HepG2 (cell line): ENCODE measurements around the gene RBM23. TPM values are rescaled to one million over a fixed set of nuclear protein-coding genes. Genes with fewer than 3 reads are reported as not detected.

Experiments used
- ATAC-seq: fragments of 200-7000 bp; cut with Tn5 transposase; 3 replicates; pipeline ENCODE4 v1.9.1; 2020; ENCODE audit warnings: mild to moderate bottlenecking, moderate library complexity
- BruUV-seq: library from RNA; stranded (reverse); fragments of 400-500 nt; replicated peaks from 2 replicates; lab custom pipeline; 2021; lab: Mats Ljungman, UMichigan
- CTCF ChIA-PET: fragments of 300-600 bp; formaldehyde crosslinking; extraction: SDS; loops from one replicate; lab custom pipeline; 2021; ENCODE audit warnings: low total read pairs, inconsistent platforms, low intra/inter-chr PET ratio; lab: Yijun Ruan, JAX
- POLR2A ChIA-PET: fragments of 350-600 bp; sonication (Branson Sonifier 250); formaldehyde crosslinking; loops from one replicate; lab custom pipeline; 2020; ENCODE audit warnings: antibody characterized with exemption, inconsistent platforms; lab: Yijun Ruan, JAX
- DNase-seq: peaks from one replicate; pipeline ENCODE4 v3.0.0-alpha.2; 2015; ENCODE audit warnings: low spot score
- FAIRE-seq: peaks from 3 replicates; lab custom pipeline; 2011; peaks lifted over from hg19 to GRCh38; lab: Jason Lieb, UNC
- H2AFZ ChIP-seq: one replicate; pipeline ENCODE4 v1.6.1; 2011; ENCODE audit warnings: low read length, inconsistent platforms
- H3K27ac ChIP-seq: fragments of 300-600 bp; 3 replicates; pipeline ENCODE4 v1.8.0; 2011; ENCODE audit warnings: mixed run types, mild to moderate bottlenecking, mixed read lengths, low read length, inconsistent platforms; ENCODE audit not compliant: insufficient read depth; ENCODE audit errors: extremely low read length
- H3K27me3 ChIP-seq, 2 experiments: fragments of 200-600 bp in 1 of 2; 2 replicates in 1 of 2; 3 replicates in 1 of 2; pipeline versions ENCODE4 v1.6.0 to v1.8.0; 2011; ENCODE audit warnings: low read length in 2 of 2, mild to moderate bottlenecking in 2 of 2, moderate library complexity in 2 of 2, inconsistent platforms in 1 of 2; ENCODE audit not compliant: insufficient read depth in 2 of 2, control insufficient read depth in 1 of 2
- H3K36me3 ChIP-seq, 2 experiments: fragments of 200-600 bp in 1 of 2; replicated peaks in 1 of 2; 2 replicates in 1 of 2; 3 replicates in 1 of 2; pipeline versions ENCODE4 v1.5.1 to v1.8.0; 2011; ENCODE audit warnings: low read length in 2 of 2, inconsistent platforms in 1 of 2; ENCODE audit not compliant: insufficient read depth in 2 of 2, control insufficient read depth in 1 of 2
- H3K4me1 ChIP-seq: 2 replicates; pipeline ENCODE4 v1.5.1; 2012; ENCODE audit warnings: low read length, inconsistent platforms; ENCODE audit not compliant: insufficient read depth
- H3K4me2 ChIP-seq: 2 replicates; pipeline ENCODE4 v1.6.0; 2011; ENCODE audit warnings: low read depth, low read length, inconsistent platforms
- H3K4me3 ChIP-seq, 3 experiments: fragments of 200-600 bp in 1 of 3; sonication (generic), shearing (Covaris generic) in 1 of 3; replicated peaks in 1 of 3; 2 replicates each; pipeline ENCODE4 v1.5.1; 2011 to 2016; ENCODE audit warnings: low read length in 3 of 3, inconsistent platforms in 2 of 3, low read depth in 2 of 3, mild to moderate bottlenecking in 2 of 3, control low read depth in 1 of 3, mixed read lengths in 1 of 3; ENCODE audit not compliant: insufficient read depth in 1 of 3
- H3K79me2 ChIP-seq: one replicate; pipeline ENCODE4 v1.6.1; 2011; ENCODE audit warnings: low read length, inconsistent platforms; ENCODE audit not compliant: insufficient read depth
- H3K9ac ChIP-seq: 2 replicates; pipeline ENCODE4 v1.6.0; 2011; ENCODE audit warnings: mild to moderate bottlenecking, low read depth, low read length, inconsistent platforms; ENCODE audit not compliant: insufficient read depth
- H3K9me3 ChIP-seq: 2 replicates; pipeline ENCODE4 v1.5.1; 2012; ENCODE audit warnings: mild to moderate bottlenecking, low read length
- H4K20me1 ChIP-seq: 2 replicates; pipeline ENCODE4 v1.6.0; 2011; ENCODE audit warnings: inconsistent platforms, mild to moderate bottlenecking, low read length, moderate library complexity; ENCODE audit not compliant: insufficient read depth
- ASH2L ChIP-seq: fragments of 300-600, 200-600 bp; sonication (generic); IDR thresholded peaks from 2 replicates; pipeline ENCODE4 v1.7.0; 2017; ENCODE audit warnings: low read depth, mild to moderate bottlenecking, moderate library complexity, mixed read lengths, low read length; ENCODE audit not compliant: insufficient read length
- ELF3 ChIP-seq: IDR thresholded peaks from 2 replicates; pipeline ENCODE4 v1.6.1; 2016; ENCODE audit warnings: missing genetic modification reagents, missing compliant biosample characterization
- GTF2F1 ChIP-seq: fragments of 150-350 bp; IDR thresholded peaks from 2 replicates; pipeline ENCODE4 v1.6.1; 2014; ENCODE audit warnings: low read length
- HDAC6 ChIP-seq: fragments of 200-600 bp; sonication (generic); IDR thresholded peaks from 2 replicates; pipeline ENCODE4 v1.7.0; 2017; ENCODE audit warnings: mild to moderate bottlenecking, antibody characterized with exemption, low read length, low read depth
- JARID2 ChIP-seq: sonication (generic); formaldehyde crosslinking; IDR thresholded peaks from 2 replicates; pipeline ENCODE4 v1.8.1; 2023; ENCODE audit warnings: missing genetic modification reagents, inconsistent platforms; ENCODE audit not compliant: insufficient replicate concordance
- KLF11 ChIP-seq: IDR thresholded peaks from 2 replicates; pipeline ENCODE4 v1.6.1; 2016; ENCODE audit warnings: missing compliant biosample characterization
- NFATC3 ChIP-seq: sonication (generic); formaldehyde crosslinking; IDR thresholded peaks from 2 replicates; pipeline ENCODE4 v1.5.1; 2020; ENCODE audit warnings: mild to moderate bottlenecking, missing genetic modification reagents
- NFIB ChIP-seq: sonication (generic); formaldehyde crosslinking; IDR thresholded peaks from 2 replicates; pipeline ENCODE4 v1.9.0; 2021; ENCODE audit warnings: missing genetic modification reagents, mild to moderate bottlenecking, borderline replicate concordance
- PRMT3 ChIP-seq: sonication (generic); formaldehyde crosslinking; IDR thresholded peaks from 2 replicates; pipeline ENCODE4 v1.8.1; 2022; ENCODE audit warnings: low read depth, mild to moderate bottlenecking, moderate library complexity, missing genetic modification reagents, borderline replicate concordance
- RAD51 ChIP-seq: fragments of 450-650 bp; IDR thresholded peaks from 2 replicates; pipeline ENCODE4 v1.6.1; 2016; ENCODE audit warnings: borderline replicate concordance
- SAFB2 ChIP-seq: sonication (generic); formaldehyde crosslinking; IDR thresholded peaks from 2 replicates; pipeline ENCODE4 v1.5.1; 2020; ENCODE audit warnings: missing genetic modification reagents, low read depth, mild to moderate bottlenecking, borderline replicate concordance
- SALL2 ChIP-seq: sonication (generic); formaldehyde crosslinking; IDR thresholded peaks from 2 replicates; pipeline ENCODE4 v1.8.1; 2023; ENCODE audit warnings: mild to moderate bottlenecking, missing genetic modification reagents, inconsistent platforms
- SIX4 ChIP-seq: sonication (generic); formaldehyde crosslinking; IDR thresholded peaks from 2 replicates; pipeline ENCODE4 v1.4.0; 2020; ENCODE audit warnings: missing genetic modification reagents
- U2AF2 ChIP-seq: fragments of 200-400 bp; formaldehyde crosslinking; IDR thresholded peaks from 2 replicates; pipeline ENCODE4 v1.6.1; 2017; ENCODE audit warnings: low read depth, mild to moderate bottlenecking, low read length
- XBP1 ChIP-seq: sonication (generic); formaldehyde crosslinking; IDR thresholded peaks from 2 replicates; pipeline ENCODE4 v1.5.0; 2020; ENCODE audit warnings: missing genetic modification reagents
- ZNF12 ChIP-seq: sonication (generic); formaldehyde crosslinking; IDR thresholded peaks from 2 replicates; pipeline ENCODE4 v1.5.0; 2020; ENCODE audit warnings: missing genetic modification reagents
- ZNF205 ChIP-seq: IDR thresholded peaks from 2 replicates; pipeline ENCODE4 v1.6.1; 2018; ENCODE audit warnings: missing biosample characterization, missing genetic modification reagents
- ZNF292 ChIP-seq: sonication (generic); formaldehyde crosslinking; IDR thresholded peaks from 2 replicates; pipeline ENCODE4 v1.8.1; 2022; ENCODE audit warnings: mild to moderate bottlenecking, low read depth, missing genetic modification reagents, borderline replicate concordance
- ZNF557 ChIP-seq: sonication (generic); formaldehyde crosslinking; IDR thresholded peaks from 2 replicates; pipeline ENCODE4 v1.4.0; 2020; ENCODE audit warnings: missing genetic modification reagents
- ZNF629 ChIP-seq: sonication (generic); formaldehyde crosslinking; conservative IDR thresholded peaks from 2 replicates; pipeline ENCODE4 v1.5.0; 2020; ENCODE audit warnings: missing genetic modification reagents
- ZNF652 ChIP-seq: IDR thresholded peaks from 2 replicates; pipeline ENCODE4 v1.6.1; 2016; ENCODE audit warnings: low read depth, borderline replicate concordance
- WGBS: methylation state at CpG from one replicate; pipeline ENCODE4 v1.1.6; 2017; ENCODE audit warnings: low lambda C conversion rate; 5-methylcytosine and 5-hydroxymethylcytosine counted together
- in situ Hi-C: cut with HindIII; loops from 2 replicates; pipeline ENCODE4 v1.10.0; 2017; ENCODE audit warnings: low pct_unique_long_range_greater_than_20kb; ENCODE audit not compliant: extremely low pct_ligation_motif_present
- intact Hi-C: fragments of 100-400 bp; cut with micrococcal nuclease; formaldehyde crosslinking; loops from one replicate; pipeline ENCODE4 v1.10.0; 2022; ENCODE audit not compliant: unreplicated experiment
- polyA plus RNA-seq, 8 experiments: library from polyadenylated mRNA; depleted of rRNA in 3 of 8; stranded (reverse) in 7 of 8; unstranded in 1 of 8; fragments of >200 nt; fragmentation: Illumina TruSeq in 4 of 8; extraction: Trizol in 4 of 8; gene quantifications; 2 replicates each; pipeline versions ENCODE4 v1.2.1 to v1.2.3, GENCODE V29; 2011 to 2016; ENCODE audit warnings: low read depth in 4 of 8, missing spikeins in 1 of 8, mixed read lengths in 1 of 8; ENCODE audit not compliant: insufficient read depth in 1 of 8
- total RNA-seq, 5 experiments: library from RNA; depleted of rRNA; stranded (reverse); fragments of >200 nt; fragmentation: Illumina TruSeq; extraction: Trizol; gene quantifications; 2 replicates each; pipeline ENCODE4 v1.2.3, GENCODE V29; 2016; ENCODE audit warnings: low read depth in 1 of 5
- TF ChIP-seq, protein P1 (sequence below): sonication (generic); formaldehyde crosslinking; IDR thresholded peaks from 2 replicates; pipeline ENCODE4 v1.5.0; 2020; ENCODE audit warnings: mild to moderate bottlenecking, missing genetic modification reagents, borderline replicate concordance
- TF ChIP-seq, protein P2 (sequence below): IDR thresholded peaks from 2 replicates; pipeline ENCODE4 v1.6.1; 2016; ENCODE audit warnings: low read depth, borderline replicate concordance

RBM23 gene
- total and polyA plus RNA-seq, 2 of the 13 experiments (the other 11 are each of a cell fraction or from before 2014, with no cell fraction given): 1.5 to 2.1 TPM

DNA sequence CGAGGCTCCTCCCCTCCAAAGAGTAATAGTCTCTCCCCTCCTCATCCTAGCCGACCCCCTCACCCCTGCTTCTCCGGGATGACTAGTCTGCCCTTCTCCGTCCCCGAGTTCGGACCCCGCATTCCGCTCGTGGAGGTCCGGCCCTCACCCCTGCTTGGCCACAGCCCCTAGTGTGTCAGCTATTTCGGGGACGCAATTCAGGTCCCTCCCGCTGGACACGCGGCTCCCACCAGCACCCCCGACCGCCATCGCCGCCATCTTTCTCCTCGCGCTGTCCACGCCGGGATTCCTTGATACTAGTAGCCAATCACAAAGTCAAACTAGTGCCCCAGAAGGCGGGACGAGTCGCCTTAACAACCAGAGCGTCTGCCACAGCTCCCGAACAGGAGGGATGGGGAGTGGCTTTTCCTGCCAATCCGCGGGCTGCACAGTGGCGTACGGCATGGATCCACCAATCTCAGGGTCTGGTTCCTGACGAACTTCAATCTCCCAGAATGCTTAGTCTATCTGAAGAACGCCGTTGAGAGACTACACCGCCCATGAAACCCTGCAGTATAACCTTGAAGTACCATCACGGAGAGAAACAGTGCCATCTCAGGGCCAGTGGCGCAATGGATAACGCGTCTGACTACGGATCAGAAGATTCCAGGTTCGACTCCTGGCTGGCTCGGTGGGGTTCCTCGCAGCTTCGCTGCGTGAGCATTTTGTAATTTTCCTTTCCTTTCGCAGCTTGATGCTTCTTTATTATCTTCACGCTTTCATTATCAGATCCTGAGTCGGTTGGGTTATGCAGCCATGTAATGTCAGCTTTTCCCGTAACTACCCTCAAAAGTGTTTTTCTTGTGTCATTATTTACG is 10.4 kb upstream of the RBM23 start, which contains the start of gene PRMT5:
Gene PRMT5, minus strand, starts transcription at position 273 of the 857 bp plus-strand sequence. Its CDS starts 15 bp downstream, at position 258.
- Histone ChIP-seq H3K4me1 (peaks cover 27% of the 10 kb centered on the region), H4K20me1 (no peaks in the 10 kb centered on the region), H2AFZ (peak within 1 kb of the TSS; percentile 94), H3K9me3 (no peaks in the 10 kb centered on the region), H3K79me2 (peaks cover 21% of the 10 kb centered on the region), H3K4me2 (peak within 1 kb of the TSS; percentile 97), H3K27me3 (no peaks in the 10 kb centered on the region; a peak in 1 of 5 replicates), H3K4me3 (peak within 1 kb of the TSS; percentile 77 to 98 (median 92)), H3K27ac (peak within 1 kb of the TSS; percentile 78), H3K36me3 (peaks cover 25 to 30% of the 10 kb centered on the region in 2 experiments), H3K9ac (peak within 1 kb of the TSS; percentile 94)
- in situ Hi-C loops (no loop called here), intact Hi-C loops (loop anchor here (1.0 to 2.0 kb wide), 5 partner anchors 26 to 78 kb away; partner anchors contain the start of gene LRP10)
- ChIA-PET CTCF (interaction anchor here (0.7 to 2.5 kb wide), 9 partner anchors 9 to 372 kb away, joined by 3 to 17 read pairs (median 5); partner anchors contain the start of genes AJUBA and LRP10), POLR2A (interaction anchor here (0.5 to 6.1 kb wide), 61 partner anchors 9 to 1185 kb away, joined by 3 to 136 read pairs (median 5); partner anchors contain the start of genes ACIN1, AJUBA, BCL2L2 and C14orf119)
- peak; percentile 98 for ATAC-seq
- BruUV-seq: no TSS peak
- WGBS: under 1% methylated on average over 51 of the region's 51 CpGs
- peak; percentile 100 for DNase-seq
- peak; percentile 100 for FAIRE-seq
- TF ChIP-seq, protein P1, sequence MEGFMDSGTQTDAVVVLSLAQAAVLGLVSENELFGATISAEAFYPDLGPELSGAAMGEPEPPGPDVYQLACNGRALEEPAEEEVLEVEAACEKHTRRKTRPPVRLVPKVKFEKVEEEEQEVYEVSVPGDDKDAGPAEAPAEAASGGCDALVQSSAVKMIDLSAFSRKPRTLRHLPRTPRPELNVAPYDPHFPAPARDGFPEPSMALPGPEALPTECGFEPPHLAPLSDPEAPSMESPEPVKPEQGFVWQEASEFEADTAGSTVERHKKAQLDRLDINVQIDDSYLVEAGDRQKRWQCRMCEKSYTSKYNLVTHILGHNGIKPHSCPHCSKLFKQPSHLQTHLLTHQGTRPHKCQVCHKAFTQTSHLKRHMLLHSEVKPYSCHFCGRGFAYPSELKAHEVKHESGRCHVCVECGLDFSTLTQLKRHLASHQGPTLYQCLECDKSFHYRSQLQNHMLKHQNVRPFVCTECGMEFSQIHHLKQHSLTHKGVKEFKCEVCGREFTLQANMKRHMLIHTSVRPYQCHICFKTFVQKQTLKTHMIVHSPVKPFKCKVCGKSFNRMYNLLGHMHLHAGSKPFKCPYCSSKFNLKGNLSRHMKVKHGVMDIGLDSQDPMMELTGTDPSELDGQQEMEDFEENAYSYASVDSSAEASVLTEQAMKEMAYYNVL (CRISPR knock-in tag): peak; percentile 92; the same call in 1 of the 2 replicates
- TF ChIP-seq ZNF205: peak; percentile 96
- TF ChIP-seq ZNF557 (CRISPR knock-in tag): peak; percentile 95
- TF ChIP-seq SAFB2 (CRISPR knock-in tag): peak; percentile 100
- no peak for TF ChIP-seq JARID2 (CRISPR knock-in tag)
- TF ChIP-seq ZNF12: peak; percentile 93
- peak; percentile 66 for TF ChIP-seq ZNF652
- TF ChIP-seq ELF3: peak; percentile 95
- peak; percentile 91 for TF ChIP-seq SIX4 (CRISPR knock-in tag)
- TF ChIP-seq XBP1 (CRISPR knock-in tag): peak; percentile 93
- TF ChIP-seq PRMT3 (CRISPR knock-in tag): no peak
- TF ChIP-seq ZNF629: peak; percentile 90
- TF ChIP-seq NFIB (CRISPR knock-in tag): no peak
- peak; percentile 97 for TF ChIP-seq KLF11
- TF ChIP-seq U2AF2: peak; percentile 99
- TF ChIP-seq, protein P2, sequence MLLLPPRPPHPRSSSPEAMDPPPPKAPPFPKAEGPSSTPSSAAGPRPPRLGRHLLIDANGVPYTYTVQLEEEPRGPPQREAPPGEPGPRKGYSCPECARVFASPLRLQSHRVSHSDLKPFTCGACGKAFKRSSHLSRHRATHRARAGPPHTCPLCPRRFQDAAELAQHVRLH (CRISPR knock-in tag): peak; percentile 99
- peak; percentile 98 for TF ChIP-seq ASH2L
- TF ChIP-seq ZNF292 (CRISPR knock-in tag): peak; percentile 79; the same call in 1 of the 2 replicates
- peak; percentile 87 for TF ChIP-seq NFATC3 (CRISPR knock-in tag)
- TF ChIP-seq SALL2: peak; percentile 90
- TF ChIP-seq RAD51: no peak
- peak; percentile 78; the same call in 1 of the 2 replicates for TF ChIP-seq GTF2F1
- no peak for TF ChIP-seq HDAC6
